ENCODE measurements around the gene ZNF512B. TPM values are rescaled to one million over a fixed set of nuclear protein-coding genes. Genes with fewer than 3 reads are reported as not detected.

Gene ZNF512B

DNA sequence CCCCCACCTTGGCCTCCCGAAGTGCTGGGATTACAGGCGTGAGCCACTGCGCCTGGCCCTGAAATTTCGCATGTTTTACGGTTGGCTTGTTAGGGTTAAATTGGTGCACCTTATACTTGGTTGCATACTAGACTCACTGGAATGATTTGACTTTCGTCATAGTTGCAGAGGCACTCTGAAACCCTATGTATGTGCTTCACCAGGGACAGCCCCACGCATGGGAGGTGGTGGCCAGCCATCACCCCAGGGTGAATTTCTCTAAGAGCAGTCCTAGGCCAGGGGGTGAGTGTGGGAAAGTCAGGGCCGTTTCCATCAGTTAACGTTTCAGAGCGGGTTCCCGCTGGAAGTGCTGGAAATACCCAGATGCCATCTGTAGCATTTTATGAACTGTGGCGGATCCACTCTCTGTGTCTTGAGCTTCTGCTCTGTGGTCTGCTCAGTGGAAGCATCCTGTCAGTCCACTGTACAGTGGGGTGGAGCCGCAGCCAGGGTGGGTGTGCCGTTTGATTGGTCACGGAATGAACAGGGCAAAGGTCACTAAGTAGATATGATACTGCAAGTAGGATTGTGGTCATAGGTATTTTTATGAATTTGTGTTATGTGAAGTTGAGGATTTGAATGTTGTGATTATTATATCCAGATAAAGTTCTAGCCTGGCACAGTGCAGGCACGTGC, 61.6 kb downstream of the ZNF512B start:
- Histone ChIP-seq H3K23ac (ENCODE audit: low read length) (no peak overlapping the region), H3K4ac (ENCODE audit: low read depth, low read length) (no peak overlapping the region), H3K56ac (ENCODE audit: low read length) (no peak overlapping the region), H3K4me2 (ENCODE audit: low read length) (no peak overlapping the region), H2AK5ac (ENCODE audit: low read length) (no peak overlapping the region), H3K9ac (ENCODE audit: low read length) (no peak overlapping the region), H3K27me3 (ENCODE audit: insufficient read depth, low read length, poor library complexity) (no peaks in the 10 kb centered on the region), H3K79me1 (ENCODE audit: low read length) (peaks cover 11% of the 10 kb centered on the region), H3K79me2 (ENCODE audit: control insufficient read depth, insufficient read depth, low read length) (peaks cover 29% of the 10 kb centered on the region), H4K8ac (ENCODE audit: low read depth, low read length) (no peak overlapping the region), H3K4me3 (ENCODE audit: low read length) (no peak overlapping the region), H3K18ac (ENCODE audit: low read length) (no peak overlapping the region), H3K27ac (ENCODE audit: low read depth, low read length) (no peak overlapping the region), H3K4me1 (ENCODE audit: control insufficient read depth, low read depth, low read length) (no peaks in the 10 kb centered on the region), H4K5ac (ENCODE audit: low read length) (no peak overlapping the region), H2BK15ac (replicated peaks; ENCODE audit: low read depth) (no peak overlapping the region), H2BK5ac (ENCODE audit: low read length) (no peak overlapping the region), H2BK120ac (ENCODE audit: low read depth, low read length) (no peak overlapping the region), H3K36me3 (ENCODE audit: control insufficient read depth, insufficient read depth, low read length) (no peaks in the 10 kb centered on the region)
- WGBS (ENCODE audit: extremely low coverage, insufficient coverage, low lambda C conversion rate), result no CpG with 5 or more reads among the region's 16 CpGs
- no peak for DNase-seq

Small RNA genes within 50 kb of the gene (small RNA-seq; reads per million reads assigned to genes)
- gene MIR647 (ENCODE audit: insufficient read depth), result not detected
- gene MIR941-2 (ENCODE audit: insufficient read depth), result not detected
- not detected for gene MIR941-4 (ENCODE audit: insufficient read depth)
- gene MIR941-5 (ENCODE audit: insufficient read depth), result not detected
- gene RNU1-134P (ENCODE audit: insufficient read depth), result not detected

Data from mesendoderm (in vitro differentiated cells).